H1 (cell line): ENCODE data around the gene RNPS1. TPM values are rescaled to one million over a fixed set of nuclear protein-coding genes. Genes with fewer than 3 reads are reported as not detected.

ENCODE experiments used
- CTCF ChIA-PET: fragments of 300-600 bp; sonication (Branson Sonifier 250); formaldehyde crosslinking; loops from one replicate; lab custom pipeline; 2021; ENCODE audit not compliant: partially characterized antibody; lab: Charles Lee
- POLR2A ChIA-PET: fragments of 300-600 bp; sonication (Branson Sonifier 250); formaldehyde crosslinking; loops from one replicate; lab custom pipeline; 2021; ENCODE audit warnings: inconsistent platforms; ENCODE audit not compliant: partially characterized antibody; lab: Charles Lee
- DNase-seq, 2 experiments: peaks; one replicate each; pipeline versions ENCODE4 v3.0.0 to v3.0.0-alpha.2; 2010 to 2022; ENCODE audit warnings: low spot score in 2 of 2, low read depth in 1 of 2, mixed read lengths in 1 of 2
- FAIRE-seq: peaks from 2 replicates; lab custom pipeline; 2011; peaks lifted over from hg19 to GRCh38; lab: Jason Lieb, UNC
- H2AFZ ChIP-seq: 2 replicates; pipeline ENCODE4 v1.8.1; 2012; ENCODE audit warnings: low read length, inconsistent platforms
- H2AK5ac ChIP-seq: 2 replicates; pipeline ENCODE4 v1.6.1; 2013; ENCODE audit warnings: low read depth, low read length
- H2BK120ac ChIP-seq: replicated peaks from 2 replicates; pipeline ENCODE3; 2013; ENCODE audit warnings: low read depth, low read length, inconsistent platforms
- H2BK12ac ChIP-seq: 2 replicates; pipeline ENCODE4 v1.6.1; 2013; ENCODE audit warnings: low read depth, low read length
- H2BK15ac ChIP-seq: 2 replicates; pipeline ENCODE4 v1.6.1; 2013; ENCODE audit warnings: low read length
- H2BK20ac ChIP-seq: 2 replicates; pipeline ENCODE4 v1.6.1; 2013; ENCODE audit warnings: low read length
- H2BK5ac ChIP-seq: 2 replicates; pipeline ENCODE4 v1.6.1; 2013; ENCODE audit warnings: low read depth, low read length
- H3K14ac ChIP-seq: 2 replicates; pipeline ENCODE4 v1.6.1; 2013; ENCODE audit warnings: inconsistent platforms; ENCODE audit not compliant: insufficient read length
- H3K18ac ChIP-seq: 2 replicates; pipeline ENCODE4 v1.6.1; 2013; ENCODE audit warnings: low read length; ENCODE audit errors: extremely low read depth
- H3K23ac ChIP-seq: 2 replicates; pipeline ENCODE4 v1.6.1; 2013; ENCODE audit warnings: inconsistent platforms; ENCODE audit not compliant: insufficient read length
- H3K23me2 ChIP-seq: 2 replicates; pipeline ENCODE4 v1.6.1; 2013; ENCODE audit warnings: low read depth, low read length
- H3K27ac ChIP-seq: 2 replicates; pipeline ENCODE4 v1.6.1; 2011; ENCODE audit warnings: low read depth, low read length, inconsistent platforms
- H3K27me3 ChIP-seq, 4 experiments: replicated peaks in 1 of 4; 1 replicate in 1 of 4; 2 replicates in 3 of 4; pipeline versions ENCODE4 v1.6.1 to v1.8.1; 2011 to 2013; ENCODE audit warnings: low read length in 3 of 4, mild to moderate bottlenecking in 3 of 4, inconsistent platforms in 2 of 4, mixed read lengths in 2 of 4, moderate library complexity in 1 of 4; ENCODE audit not compliant: control insufficient read depth in 3 of 4, insufficient read depth in 3 of 4; ENCODE audit errors: extremely low read depth in 1 of 4
- H3K36me3 ChIP-seq, 4 experiments: 2 replicates each; pipeline versions ENCODE4 v1.6.1 to v1.8.1; 2011 to 2013; ENCODE audit warnings: mild to moderate bottlenecking in 4 of 4, low read length in 3 of 4, moderate library complexity in 2 of 4, control low read depth in 1 of 4, inconsistent platforms in 1 of 4; ENCODE audit not compliant: insufficient read depth in 4 of 4, control insufficient read depth in 2 of 4
- H3K4ac ChIP-seq: replicated peaks from 2 replicates; pipeline ENCODE3; 2013; ENCODE audit warnings: low read length, low read depth, mixed read lengths, inconsistent platforms; ENCODE audit not compliant: insufficient read length
- H3K4me1 ChIP-seq, 4 experiments: replicated peaks in 1 of 4; 1 replicate in 1 of 4; 2 replicates in 3 of 4; pipeline versions ENCODE4 v1.6.1 to v1.8.1; 2011 to 2013; ENCODE audit warnings: low read length in 3 of 4, inconsistent platforms in 2 of 4, mixed read lengths in 1 of 4; ENCODE audit not compliant: insufficient read depth in 4 of 4, control insufficient read depth in 3 of 4
- H3K4me2 ChIP-seq, 2 experiments: 2 replicates each; pipeline versions ENCODE4 v1.6.1 to v1.8.1; 2011 to 2013; ENCODE audit warnings: low read depth in 2 of 2, low read length in 2 of 2, control low read depth in 1 of 2, inconsistent platforms in 1 of 2, mild to moderate bottlenecking in 1 of 2; ENCODE audit not compliant: insufficient read depth in 1 of 2
- H3K4me3 ChIP-seq, 4 experiments: fragments of 200-600, 300-600 bp in 1 of 4; sonication (generic), shearing (Covaris generic), sonication (Bioruptor Twin) in 1 of 4; 2 replicates each; pipeline versions ENCODE4 v1.5.1 to v1.8.1; 2011 to 2016; ENCODE audit warnings: low read length in 4 of 4, low read depth in 3 of 4, control low read depth in 2 of 4, inconsistent platforms in 2 of 4, mild to moderate bottlenecking in 2 of 4, mixed read lengths in 1 of 4, moderate library complexity in 1 of 4; ENCODE audit not compliant: insufficient read depth in 2 of 4; ENCODE audit errors: extremely low read depth in 1 of 4
- H3K56ac ChIP-seq: replicated peaks from 2 replicates; pipeline ENCODE3; 2013; ENCODE audit warnings: low read depth, mild to moderate bottlenecking, mixed read lengths, low read length, inconsistent platforms; ENCODE audit not compliant: insufficient read length
- H3K79me1 ChIP-seq: 2 replicates; pipeline ENCODE4 v1.6.1; 2013; ENCODE audit warnings: low read depth, low read length, control low read depth
- H3K79me2 ChIP-seq, 2 experiments: 2 replicates each; pipeline versions ENCODE4 v1.6.1 to v1.8.1; 2012 to 2013; ENCODE audit warnings: low read length in 2 of 2, mild to moderate bottlenecking in 2 of 2, inconsistent platforms in 1 of 2; ENCODE audit not compliant: insufficient read depth in 2 of 2, control insufficient read depth in 1 of 2
- H3K9ac ChIP-seq, 4 experiments: replicated peaks in 1 of 4; 1 replicate in 1 of 4; 2 replicates in 3 of 4; pipeline versions ENCODE4 v1.6.1 to v1.8.1; 2011 to 2013; ENCODE audit warnings: low read depth in 3 of 4, low read length in 3 of 4, control low read depth in 2 of 4, mild to moderate bottlenecking in 2 of 4, moderate library complexity in 2 of 4, inconsistent platforms in 1 of 4; ENCODE audit errors: extremely low read depth in 1 of 4
- H3K9me3 ChIP-seq, 2 experiments: 2 replicates each; pipeline versions ENCODE4 v1.6.1 to v1.8.1; 2012 to 2013; ENCODE audit warnings: mild to moderate bottlenecking in 2 of 2, moderate library complexity in 2 of 2, control low read depth in 1 of 2, inconsistent platforms in 1 of 2, low read depth in 1 of 2, low read length in 1 of 2, mixed read lengths in 1 of 2; ENCODE audit not compliant: insufficient read depth in 2 of 2
- H4K20me1 ChIP-seq, 2 experiments: replicated peaks in 1 of 2; 2 replicates each; pipeline versions ENCODE3 to v1.8.1; 2011 to 2013; ENCODE audit warnings: inconsistent platforms in 2 of 2, low read length in 2 of 2, mild to moderate bottlenecking in 1 of 2; ENCODE audit not compliant: insufficient read depth in 2 of 2, control insufficient read depth in 1 of 2
- H4K5ac ChIP-seq: 2 replicates; pipeline ENCODE4 v1.6.1; 2013; ENCODE audit warnings: low read length, low read depth, mixed read lengths, inconsistent platforms; ENCODE audit not compliant: insufficient read length
- H4K8ac ChIP-seq: 2 replicates; pipeline ENCODE4 v1.8.0; 2013; ENCODE audit warnings: mild to moderate bottlenecking, moderate library complexity, low read length, inconsistent platforms; ENCODE audit not compliant: insufficient read depth; ENCODE audit errors: extremely low read depth
- H4K91ac ChIP-seq: replicated peaks from 2 replicates; pipeline ENCODE3; 2013; ENCODE audit warnings: low read length, mixed read lengths, inconsistent platforms; ENCODE audit not compliant: insufficient read length
- ASH2L ChIP-seq: fragments of 200-600, 300-600 bp; sonication (generic); IDR thresholded peaks from one replicate; pipeline ENCODE4 v1.7.1; 2017; ENCODE audit warnings: low read length
- BCL11A ChIP-seq, 2 experiments: IDR thresholded peaks; one replicate each; pipeline ENCODE4 v1.6.1; 2011; ENCODE audit warnings: low read depth in 2 of 2, low read length in 2 of 2, mild to moderate bottlenecking in 2 of 2
- EP300 ChIP-seq, 2 experiments: IDR thresholded peaks; 1 replicate in 1 of 2; 2 replicates in 1 of 2; pipeline ENCODE4 v1.6.1; 2011 to 2012; ENCODE audit warnings: low read depth in 2 of 2, low read length in 2 of 2, mild to moderate bottlenecking in 2 of 2, borderline replicate concordance in 1 of 2, inconsistent platforms in 1 of 2, moderate library complexity in 1 of 2
- NRF1 ChIP-seq: IDR thresholded peaks from 2 replicates; pipeline ENCODE4 v1.6.1; 2011; ENCODE audit warnings: mild to moderate bottlenecking, low read depth, low read length, improper control_type of control experiment
- PHF8 ChIP-seq: fragments of 200-600 bp; sonication (generic); conservative IDR thresholded peaks from 2 replicates; pipeline ENCODE4 v1.7.1; 2012; ENCODE audit warnings: low read depth, mild to moderate bottlenecking, inconsistent platforms, low read length, moderate library complexity
- TAF1 ChIP-seq: IDR thresholded peaks from 2 replicates; pipeline ENCODE4 v1.6.1; 2011; ENCODE audit warnings: mild to moderate bottlenecking, low read depth, low read length
- WGBS, 2 experiments: shearing (Covaris generic) in 1 of 2; methylation state at CpG; one replicate each; pipeline versions ENCODE4 v1.1.6 to v1.1.7; 2013 to 2015; ENCODE audit warnings: low lambda C conversion rate in 2 of 2, mixed read lengths in 2 of 2, inconsistent platforms in 1 of 2, low coverage in 1 of 2, missing lambda C conversion rate in 1 of 2; ENCODE audit not compliant: insufficient replicate concordance in 2 of 2, insufficient coverage in 1 of 2, insufficient read length in 1 of 2; ENCODE audit errors: extremely low coverage in 1 of 2, missing lambda C conversion rate in 1 of 2; 5-methylcytosine and 5-hydroxymethylcytosine counted together
- polyA plus RNA-seq, 7 experiments: library from polyadenylated mRNA; depleted of rRNA in 3 of 7; stranded (reverse) in 5 of 7; unstranded in 2 of 7; fragments of >200 nt in 5 of 7; fragments of 200-250 nt in 2 of 7; gene quantifications; 1 replicate in 5 of 7; 2 replicates in 1 of 7; 4 replicates in 1 of 7; pipeline versions ENCODE4 v1.2.1 to v1.2.3, GENCODE V29; 2011 to 2013; ENCODE audit warnings: missing spikeins in 2 of 7, mixed read lengths in 2 of 7
- total RNA-seq: library from RNA; stranded (reverse); fragmentation: NEBNext Ultra II Directional; extraction: Animal tissue kit (Norgen Biotek cat#: 25700); gene quantifications from 2 replicates; pipeline ENCODE4 v1.2.1, GENCODE V29; 2021
- TF ChIP-seq, protein P1 (sequence below): IDR thresholded peaks from 2 replicates; pipeline ENCODE4 v1.6.1; 2012; ENCODE audit warnings: inconsistent platforms

Gene RNPS1
- total and polyA plus RNA-seq, 2 of the 8 experiments (the other 6 are each of a cell fraction or from before 2014, with no cell fraction given) = 330 to 350 TPM

DNA sequence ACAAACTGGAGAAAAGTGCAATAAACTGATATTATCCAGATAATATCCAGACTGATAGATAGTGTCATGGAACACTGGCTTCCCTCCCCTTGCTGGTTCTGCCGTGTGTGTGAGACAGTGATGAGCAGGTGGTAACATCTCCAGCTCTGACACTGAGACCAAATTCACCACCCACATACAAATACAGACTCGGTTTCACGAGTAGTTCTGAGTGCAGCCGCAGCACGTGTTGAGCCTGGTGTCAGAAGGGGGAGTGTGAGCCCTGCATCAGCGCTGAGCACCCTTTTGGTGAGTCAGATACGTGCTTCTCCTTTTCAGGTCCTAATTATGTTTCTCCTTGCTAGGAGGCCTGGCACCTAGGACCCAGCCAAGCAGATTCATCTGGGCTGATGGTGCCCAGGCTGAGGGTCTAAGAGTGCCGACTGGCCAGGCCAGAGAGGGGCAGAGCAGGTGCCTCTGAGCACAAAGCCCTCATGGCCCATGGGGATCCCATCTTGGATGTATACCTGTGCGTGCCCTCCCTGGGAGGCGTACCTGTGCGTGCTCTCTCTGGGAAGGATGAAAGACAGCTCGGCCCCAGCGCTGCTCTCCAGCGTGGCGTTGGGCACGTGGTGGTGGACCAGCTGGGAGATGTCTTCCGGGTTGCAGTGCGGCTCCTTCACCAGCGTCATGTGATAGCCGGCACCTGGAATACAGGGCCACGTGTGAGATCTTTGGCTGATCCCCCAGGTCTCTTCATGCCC, 27.3 kb upstream of the RNPS1 start:
- WGBS, 2 experiments = 92% methylated on average over 20 of the region's 21 CpGs; no CpG with 5 or more reads in 1 of the 2 experiments
- H2AFZ ChIP-seq = no peak overlapping the region
- no peaks in the 10 kb centered on the region for H3K27me3 ChIP-seq
- H2BK15ac ChIP-seq = no peak overlapping the region
- H3K36me3 ChIP-seq = no peaks in the 10 kb centered on the region; a peak in 1 of 8 replicates
- no peak overlapping the region for H2BK5ac ChIP-seq
- H3K4me2 ChIP-seq = no peak overlapping the region
- H3K4me1 ChIP-seq = peaks cover 0 to 4% (median 1%) of the 10 kb centered on the region in 4 experiments; a peak in 3 of 7 replicates
- H3K4me3 ChIP-seq = no peak overlapping the region
- no peak overlapping the region for H3K56ac ChIP-seq
- H3K14ac ChIP-seq = no peak overlapping the region
- H3K23ac ChIP-seq = no peak overlapping the region
- H3K9ac ChIP-seq = no peak overlapping the region
- no peaks in the 10 kb centered on the region for H3K79me1 ChIP-seq
- H3K27ac ChIP-seq = no peak overlapping the region
- H3K9me3 ChIP-seq = no peaks in the 10 kb centered on the region
- no peaks in the 10 kb centered on the region for H3K23me2 ChIP-seq
- no peak for FAIRE-seq
- no peak overlapping the region for H2BK12ac ChIP-seq
- no peaks in the 10 kb centered on the region for H4K20me1 ChIP-seq
- H3K79me2 ChIP-seq = no peaks in the 10 kb centered on the region
- peak overlapping the region; percentile 57; the same call in 1 of the 2 replicates for H4K8ac ChIP-seq
- POLR2A ChIA-PET = interaction anchor here (0.6 to 1.7 kb wide), 4 partner anchors 24 to 220 kb away, joined by 3 to 5 read pairs (median 4); no protein-coding TSS in a partner anchor
- H4K91ac ChIP-seq = no peak overlapping the region
- no peak overlapping the region for H3K18ac ChIP-seq
- CTCF ChIA-PET = interaction anchor here (0.8 to 3.4 kb wide), 9 partner anchors 8 to 166 kb away, joined by 3 to 16 read pairs (median 5); no protein-coding TSS in a partner anchor
- no peak overlapping the region for H2AK5ac ChIP-seq
- no peak for DNase-seq
- H2BK20ac ChIP-seq = no peak overlapping the region
- H4K5ac ChIP-seq = no peak overlapping the region
- no peak overlapping the region for H2BK120ac ChIP-seq
- no peak overlapping the region for H3K4ac ChIP-seq
- TF ChIP-seq NRF1 (no peak), BCL11A (IDR thresholded peaks at IDR 0.05; ENCODE audit: low read depth in 2 of 2, low read length in 2 of 2) (no peak), PHF8 (no peak), TAF1 (no peak), ASH2L (no peak), EP300 (IDR thresholded peaks at IDR 0.05; ENCODE audit: borderline replicate concordance in 1 of 2, low read depth in 2 of 2, low read length in 2 of 2) (no peak)
- TF ChIP-seq, protein P1, sequence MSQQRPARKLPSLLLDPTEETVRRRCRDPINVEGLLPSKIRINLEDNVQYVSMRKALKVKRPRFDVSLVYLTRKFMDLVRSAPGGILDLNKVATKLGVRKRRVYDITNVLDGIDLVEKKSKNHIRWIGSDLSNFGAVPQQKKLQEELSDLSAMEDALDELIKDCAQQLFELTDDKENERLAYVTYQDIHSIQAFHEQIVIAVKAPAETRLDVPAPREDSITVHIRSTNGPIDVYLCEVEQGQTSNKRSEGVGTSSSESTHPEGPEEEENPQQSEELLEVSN = no peak
- TF ChIP-seq, all 59 proteins: peak for 0
